ENCODE measurements around the gene CACNG7. TPM values are rescaled to one million over a fixed set of nuclear protein-coding genes. Genes with fewer than 3 reads are reported as not detected.

CACNG7 gene
- total and polyA plus RNA-seq, 4 donors: not detected

DNA sequence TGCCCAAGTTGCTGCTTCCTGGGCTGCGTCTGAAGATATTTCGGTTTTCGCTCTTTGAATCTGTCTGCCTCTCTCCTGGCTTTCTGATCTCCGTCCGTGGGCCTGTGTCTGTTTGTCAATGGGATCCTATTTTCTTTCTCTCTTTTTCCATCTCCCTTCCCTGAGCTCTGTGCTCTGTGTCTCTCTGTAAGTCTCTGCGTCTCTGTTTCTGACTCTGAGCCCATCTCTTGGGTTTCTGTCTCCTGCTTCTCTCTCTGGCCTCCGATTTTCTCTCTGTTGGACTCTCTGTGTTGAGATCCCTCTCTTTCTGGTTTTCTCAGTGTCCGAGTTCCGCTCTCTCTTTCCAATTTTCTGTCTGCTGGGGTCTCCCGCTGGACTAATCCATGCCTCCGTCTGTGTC is 25.3 kb upstream of the CACNG7 start:
- TF ChIP-seq, protein P1, sequence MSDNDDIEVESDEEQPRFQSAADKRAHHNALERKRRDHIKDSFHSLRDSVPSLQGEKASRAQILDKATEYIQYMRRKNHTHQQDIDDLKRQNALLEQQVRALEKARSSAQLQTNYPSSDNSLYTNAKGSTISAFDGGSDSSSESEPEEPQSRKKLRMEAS (IDR thresholded peaks at IDR 0.05): no peak
- TF ChIP-seq HNF4G (IDR thresholded peaks at IDR 0.05): no peak
- TF ChIP-seq, protein P2, sequence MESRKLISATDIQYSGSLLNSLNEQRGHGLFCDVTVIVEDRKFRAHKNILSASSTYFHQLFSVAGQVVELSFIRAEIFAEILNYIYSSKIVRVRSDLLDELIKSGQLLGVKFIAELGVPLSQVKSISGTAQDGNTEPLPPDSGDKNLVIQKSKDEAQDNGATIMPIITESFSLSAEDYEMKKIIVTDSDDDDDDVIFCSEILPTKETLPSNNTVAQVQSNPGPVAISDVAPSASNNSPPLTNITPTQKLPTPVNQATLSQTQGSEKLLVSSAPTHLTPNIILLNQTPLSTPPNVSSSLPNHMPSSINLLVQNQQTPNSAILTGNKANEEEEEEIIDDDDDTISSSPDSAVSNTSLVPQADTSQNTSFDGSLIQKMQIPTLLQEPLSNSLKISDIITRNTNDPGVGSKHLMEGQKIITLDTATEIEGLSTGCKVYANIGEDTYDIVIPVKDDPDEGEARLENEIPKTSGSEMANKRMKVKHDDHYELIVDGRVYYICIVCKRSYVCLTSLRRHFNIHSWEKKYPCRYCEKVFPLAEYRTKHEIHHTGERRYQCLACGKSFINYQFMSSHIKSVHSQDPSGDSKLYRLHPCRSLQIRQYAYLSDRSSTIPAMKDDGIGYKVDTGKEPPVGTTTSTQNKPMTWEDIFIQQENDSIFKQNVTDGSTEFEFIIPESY (IDR thresholded peaks at IDR 0.05): no peak
- TF ChIP-seq FOXA2 (IDR thresholded peaks at IDR 0.05): no peak
- no peak for TF ChIP-seq SP1 (IDR thresholded peaks at IDR 0.05)
- no peak for TF ChIP-seq RXRA (IDR thresholded peaks at IDR 0.05)
- no peak for TF ChIP-seq HNF4A (conservative IDR thresholded peaks at IDR 0.05)
- TF ChIP-seq YY1 (IDR thresholded peaks at IDR 0.05): no peak
- TF ChIP-seq, protein P3, sequence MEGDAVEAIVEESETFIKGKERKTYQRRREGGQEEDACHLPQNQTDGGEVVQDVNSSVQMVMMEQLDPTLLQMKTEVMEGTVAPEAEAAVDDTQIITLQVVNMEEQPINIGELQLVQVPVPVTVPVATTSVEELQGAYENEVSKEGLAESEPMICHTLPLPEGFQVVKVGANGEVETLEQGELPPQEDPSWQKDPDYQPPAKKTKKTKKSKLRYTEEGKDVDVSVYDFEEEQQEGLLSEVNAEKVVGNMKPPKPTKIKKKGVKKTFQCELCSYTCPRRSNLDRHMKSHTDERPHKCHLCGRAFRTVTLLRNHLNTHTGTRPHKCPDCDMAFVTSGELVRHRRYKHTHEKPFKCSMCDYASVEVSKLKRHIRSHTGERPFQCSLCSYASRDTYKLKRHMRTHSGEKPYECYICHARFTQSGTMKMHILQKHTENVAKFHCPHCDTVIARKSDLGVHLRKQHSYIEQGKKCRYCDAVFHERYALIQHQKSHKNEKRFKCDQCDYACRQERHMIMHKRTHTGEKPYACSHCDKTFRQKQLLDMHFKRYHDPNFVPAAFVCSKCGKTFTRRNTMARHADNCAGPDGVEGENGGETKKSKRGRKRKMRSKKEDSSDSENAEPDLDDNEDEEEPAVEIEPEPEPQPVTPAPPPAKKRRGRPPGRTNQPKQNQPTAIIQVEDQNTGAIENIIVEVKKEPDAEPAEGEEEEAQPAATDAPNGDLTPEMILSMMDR (IDR thresholded peaks at IDR 0.05; ENCODE audit: low read depth, low read length, missing input control): no peak
- TF ChIP-seq, protein P4, sequence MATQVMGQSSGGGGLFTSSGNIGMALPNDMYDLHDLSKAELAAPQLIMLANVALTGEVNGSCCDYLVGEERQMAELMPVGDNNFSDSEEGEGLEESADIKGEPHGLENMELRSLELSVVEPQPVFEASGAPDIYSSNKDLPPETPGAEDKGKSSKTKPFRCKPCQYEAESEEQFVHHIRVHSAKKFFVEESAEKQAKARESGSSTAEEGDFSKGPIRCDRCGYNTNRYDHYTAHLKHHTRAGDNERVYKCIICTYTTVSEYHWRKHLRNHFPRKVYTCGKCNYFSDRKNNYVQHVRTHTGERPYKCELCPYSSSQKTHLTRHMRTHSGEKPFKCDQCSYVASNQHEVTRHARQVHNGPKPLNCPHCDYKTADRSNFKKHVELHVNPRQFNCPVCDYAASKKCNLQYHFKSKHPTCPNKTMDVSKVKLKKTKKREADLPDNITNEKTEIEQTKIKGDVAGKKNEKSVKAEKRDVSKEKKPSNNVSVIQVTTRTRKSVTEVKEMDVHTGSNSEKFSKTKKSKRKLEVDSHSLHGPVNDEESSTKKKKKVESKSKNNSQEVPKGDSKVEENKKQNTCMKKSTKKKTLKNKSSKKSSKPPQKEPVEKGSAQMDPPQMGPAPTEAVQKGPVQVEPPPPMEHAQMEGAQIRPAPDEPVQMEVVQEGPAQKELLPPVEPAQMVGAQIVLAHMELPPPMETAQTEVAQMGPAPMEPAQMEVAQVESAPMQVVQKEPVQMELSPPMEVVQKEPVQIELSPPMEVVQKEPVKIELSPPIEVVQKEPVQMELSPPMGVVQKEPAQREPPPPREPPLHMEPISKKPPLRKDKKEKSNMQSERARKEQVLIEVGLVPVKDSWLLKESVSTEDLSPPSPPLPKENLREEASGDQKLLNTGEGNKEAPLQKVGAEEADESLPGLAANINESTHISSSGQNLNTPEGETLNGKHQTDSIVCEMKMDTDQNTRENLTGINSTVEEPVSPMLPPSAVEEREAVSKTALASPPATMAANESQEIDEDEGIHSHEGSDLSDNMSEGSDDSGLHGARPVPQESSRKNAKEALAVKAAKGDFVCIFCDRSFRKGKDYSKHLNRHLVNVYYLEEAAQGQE (IDR thresholded peaks at IDR 0.05): no peak
- no peak for TF ChIP-seq EGR1 (IDR thresholded peaks at IDR 0.05; ENCODE audit: low read depth in 2 of 2)
- TF ChIP-seq NR2F2 (IDR thresholded peaks at IDR 0.05): no peak
- TF ChIP-seq FOXA1 (IDR thresholded peaks at IDR 0.05): no peak
- no peak for TF ChIP-seq RAD21 (IDR thresholded peaks at IDR 0.05)
- TF ChIP-seq, protein P5, sequence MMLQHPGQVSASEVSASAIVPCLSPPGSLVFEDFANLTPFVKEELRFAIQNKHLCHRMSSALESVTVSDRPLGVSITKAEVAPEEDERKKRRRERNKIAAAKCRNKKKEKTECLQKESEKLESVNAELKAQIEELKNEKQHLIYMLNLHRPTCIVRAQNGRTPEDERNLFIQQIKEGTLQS (IDR thresholded peaks at IDR 0.05): no peak
- Histone ChIP-seq H3K27me3 (ENCODE audit: control insufficient read depth in 4 of 4, insufficient read depth in 4 of 4, low read length in 3 of 4) (peaks cover 2 to 13% (median 8%) of the 10 kb centered on the region in 4 donors), H3K4me3 (ENCODE audit: low read depth in 1 of 3, low read length in 3 of 3) (no peak overlapping the region), H3K27ac (ENCODE audit: low read depth in 1 of 2, low read length in 2 of 2) (no peak overlapping the region), H3K36me3 (ENCODE audit: control insufficient read depth in 4 of 4, insufficient read depth in 3 of 4, low read depth in 1 of 4, low read length in 3 of 4) (no peaks in the 10 kb centered on the region), H3K9ac (ENCODE audit: low read depth in 1 of 2, low read length in 2 of 2) (no peak overlapping the region), H3K4me1 (ENCODE audit: control insufficient read depth in 4 of 4, insufficient read depth in 4 of 4, low read length in 3 of 4) (peaks cover 0 to 16% (median 5%) of the 10 kb centered on the region in 4 donors), H3K9me3 (ENCODE audit: control insufficient read depth in 4 of 4, low read length in 3 of 4) (no peaks in the 10 kb centered on the region)
- DNase-seq (ENCODE audit: low spot score): no peak
- WGBS: 20% methylated on average over 11 of the region's 11 CpGs

DNA sequence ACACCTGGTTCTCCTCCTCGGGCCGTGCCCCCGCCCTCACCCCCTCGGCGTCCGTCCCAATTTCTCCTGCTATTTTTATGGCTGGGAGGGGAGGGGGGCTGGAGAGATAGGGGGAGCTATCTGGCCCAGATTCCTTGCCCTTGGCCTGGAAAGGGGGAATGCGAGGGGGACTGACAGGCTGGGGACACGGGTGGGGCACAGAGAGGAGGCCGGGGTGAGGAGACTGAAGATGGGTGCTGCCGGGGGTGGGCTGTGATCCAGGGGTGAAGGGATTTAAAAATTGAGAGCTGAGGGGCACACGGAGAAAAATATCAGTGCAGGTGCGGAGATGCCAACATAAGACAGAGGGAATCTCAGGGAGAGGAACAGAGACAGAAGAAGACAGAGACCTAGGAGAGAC is 24.8 kb upstream of the CACNG7 start:
- Histone ChIP-seq H3K9ac (ENCODE audit: low read depth in 1 of 2, low read length in 2 of 2) (no peak overlapping the region), H3K4me3 (ENCODE audit: low read depth in 1 of 3, low read length in 3 of 3) (no peak overlapping the region), H3K4me1 (ENCODE audit: control insufficient read depth in 4 of 4, insufficient read depth in 4 of 4, low read length in 3 of 4) (peaks cover 0 to 16% (median 1%) of the 10 kb centered on the region in 4 donors), H3K36me3 (ENCODE audit: control insufficient read depth in 4 of 4, insufficient read depth in 3 of 4, low read depth in 1 of 4, low read length in 3 of 4) (no peaks in the 10 kb centered on the region), H3K9me3 (ENCODE audit: control insufficient read depth in 4 of 4, low read length in 3 of 4) (no peaks in the 10 kb centered on the region), H3K27ac (ENCODE audit: low read depth in 1 of 2, low read length in 2 of 2) (no peak overlapping the region), H3K27me3 (ENCODE audit: control insufficient read depth in 4 of 4, insufficient read depth in 4 of 4, low read length in 3 of 4) (peaks cover 2 to 13% (median 8%) of the 10 kb centered on the region in 4 donors)
- TF ChIP-seq JUND (IDR thresholded peaks at IDR 0.05) (no peak), GABPA (IDR thresholded peaks at IDR 0.05 in 1 of 2, conservative IDR thresholded peaks at IDR 0.05 in 1 of 2) (no peak), EGR1 (IDR thresholded peaks at IDR 0.05; ENCODE audit: low read depth in 2 of 2) (no peak), SP1 (IDR thresholded peaks at IDR 0.05) (no peak), TAF1 (conservative IDR thresholded peaks at IDR 0.05) (no peak)
- TF ChIP-seq, protein P2 (IDR thresholded peaks at IDR 0.05): no peak
- TF ChIP-seq, protein P4 (IDR thresholded peaks at IDR 0.05): no peak
- TF ChIP-seq, protein P5 (IDR thresholded peaks at IDR 0.05): no peak
- WGBS: 36% methylated on average over 12 of the region's 12 CpGs
- DNase-seq (ENCODE audit: low spot score): no peak
